Stimulated activated CD4-positive, alpha-beta T cell treated with anti-CD3 and anti-CD28 coated beads, Interleukin-15, amount 100 ng/mL, for 1 hour (primary cell): ENCODE measurements around the gene SIRPG.
"Not testable (repeated sequence)": the region's sequence is repeated elsewhere in the genome, so short reads cannot be mapped to it uniquely, and the experiment has no call there.

Source experiments
- DNase-seq, 2 donors: peaks; one replicate each; pipeline ENCODE4 v3.0.0-alpha.2; 2020; ENCODE audit warnings: low read depth in 1 of 2, low spot score in 1 of 2

The SIRPG gene

GRCh38 chr20:1637226-1637625 lies 20.4 kb downstream of the SIRPG start:
- DNase-seq, result no peak

- no peak for DNase-seq
Observed at GRCh38 chr20:1636621-1637020, 21.0 kb downstream of the SIRPG start.

DNA sequence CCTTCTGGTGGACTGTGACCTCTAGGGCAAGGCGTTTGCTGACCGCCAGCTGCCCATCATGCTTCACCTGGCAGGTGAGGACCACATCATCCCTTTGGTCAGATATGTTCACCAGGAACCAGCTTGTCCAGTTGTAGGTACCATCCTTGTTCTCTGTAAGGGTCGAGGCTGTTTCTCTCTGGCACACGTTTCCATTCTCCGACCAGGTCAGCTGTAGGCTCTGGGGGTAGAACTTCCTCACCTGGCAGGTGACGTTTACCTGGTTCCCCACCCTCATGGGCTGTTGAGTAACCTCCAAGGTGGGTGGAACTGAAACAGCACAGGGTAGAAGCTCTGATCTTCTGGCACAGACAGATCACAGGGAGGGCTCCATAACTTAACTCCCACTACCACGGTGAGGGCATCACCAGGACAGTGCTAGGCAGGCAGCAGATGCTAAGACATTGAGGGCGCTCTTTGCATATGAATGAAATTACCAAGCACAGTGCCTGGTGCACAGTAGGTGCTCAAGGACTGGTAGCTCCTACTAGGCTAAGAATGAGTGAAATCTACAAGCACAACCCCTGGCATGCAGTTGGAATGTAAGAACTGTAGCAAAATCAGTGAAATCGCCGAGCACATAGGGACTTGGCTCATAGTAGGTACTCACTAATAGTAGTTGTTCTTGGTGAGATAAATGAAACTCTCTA lies 22.1 kb downstream of the SIRPG start:
- no peak for DNase-seq

DNA sequence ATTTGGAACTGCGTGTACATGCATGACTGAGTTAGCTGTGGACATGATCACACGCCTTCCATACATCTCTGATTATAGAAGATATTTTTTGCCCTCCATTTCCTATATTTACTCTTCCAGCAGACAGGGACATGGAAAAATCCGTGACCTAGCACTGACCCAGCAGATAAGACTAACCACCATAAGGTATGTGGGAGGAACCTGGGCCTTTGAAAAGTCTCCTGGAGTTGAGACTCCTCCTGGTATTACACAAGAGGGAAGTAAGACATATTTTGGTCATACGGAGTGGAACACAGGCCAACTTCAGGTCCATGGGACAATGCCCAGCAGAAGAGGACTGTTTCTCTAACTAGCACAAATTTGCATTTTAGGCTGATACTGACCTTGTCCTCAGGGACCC lies 24.0 kb downstream of the SIRPG start:
- DNase-seq, result no peak

- DNase-seq, result peak in 1 of 2 donors; percentile 26
Observed at GRCh38 chr20:1632178-1632577, 25.4 kb downstream of the SIRPG start.

DNA sequence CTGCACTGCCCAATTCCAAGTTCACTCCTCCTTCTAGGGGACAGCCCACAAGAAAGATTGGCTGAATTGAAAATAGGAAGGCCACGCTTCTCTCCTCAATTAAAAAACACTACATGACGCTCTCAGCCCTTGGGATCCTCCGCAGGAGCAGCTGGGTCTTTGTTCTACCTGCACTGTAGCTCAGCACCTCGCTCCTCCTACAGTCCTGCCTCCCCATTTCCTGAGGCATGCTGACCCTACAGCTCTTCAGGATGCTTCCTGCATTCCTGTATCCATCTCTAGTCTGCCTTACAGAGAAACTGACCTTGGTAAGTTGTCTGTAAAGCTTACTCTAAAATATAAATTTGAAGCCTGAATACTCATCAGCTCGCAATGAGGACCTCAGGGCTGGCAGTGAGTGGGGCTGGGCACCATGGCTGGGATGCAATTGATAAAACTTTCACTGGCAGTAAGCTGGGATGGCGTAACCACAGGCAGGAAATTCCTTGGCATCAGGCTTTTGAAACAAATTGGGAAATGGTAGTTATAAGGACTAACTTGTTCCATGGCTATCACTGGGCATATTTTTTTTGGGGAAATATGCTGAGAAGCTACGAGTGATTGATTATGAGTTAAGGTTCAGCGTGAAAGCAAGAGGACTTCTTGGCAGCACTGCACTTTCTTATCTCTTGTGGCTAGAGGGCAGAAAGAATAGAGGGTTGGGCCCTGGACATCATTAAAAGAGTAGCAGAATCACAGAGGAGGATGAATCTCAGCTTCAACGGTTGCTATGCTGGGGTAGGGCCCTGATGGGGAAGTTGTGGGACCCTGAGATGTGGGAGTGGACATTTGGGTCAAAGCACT lies 26.0 kb downstream of the SIRPG start:
- DNase-seq, result no peak

DNA sequence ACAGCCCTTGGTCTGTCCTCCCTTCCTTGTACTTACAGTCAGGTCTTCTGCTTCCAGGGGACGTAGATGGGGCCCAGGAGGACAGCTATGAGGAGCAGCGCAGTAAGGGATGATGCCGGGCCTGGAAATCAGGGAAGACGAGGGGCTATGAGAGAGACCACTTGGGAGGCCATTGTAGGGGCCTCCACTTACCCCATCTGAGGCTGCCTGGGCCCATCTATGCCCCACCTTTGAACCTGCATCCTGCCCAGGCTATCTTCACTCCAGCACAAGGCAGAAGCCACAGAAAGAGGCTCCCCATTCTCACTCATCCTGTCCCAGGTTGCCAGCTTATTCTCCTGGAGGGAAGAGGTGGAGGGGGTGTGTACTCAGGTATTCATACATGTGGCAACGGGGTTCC lies 27.4 kb downstream of the SIRPG start:
- no peak for DNase-seq

- no peak for DNase-seq
Observed at GRCh38 chr20:1629321-1629720, 28.3 kb downstream of the SIRPG start.

DNA sequence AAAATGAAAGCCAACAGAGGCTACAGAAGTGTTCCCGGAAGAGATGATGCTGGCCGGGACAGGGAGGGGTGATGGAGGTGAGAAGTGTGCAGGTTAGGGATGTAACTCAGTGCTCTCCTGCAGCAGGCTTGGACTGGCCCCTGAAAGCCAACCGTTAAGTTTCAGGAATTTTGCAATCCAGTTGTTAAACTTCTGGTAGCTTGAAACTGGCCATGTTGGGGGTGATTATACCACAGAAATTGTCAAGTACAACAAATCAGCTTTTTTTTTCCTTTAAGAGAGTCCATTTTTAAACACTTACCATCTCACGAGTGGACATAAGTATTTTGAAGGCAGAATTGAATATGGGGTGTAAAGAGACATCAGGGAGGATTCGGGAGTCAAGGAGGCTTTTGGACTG lies 29.0 kb downstream of the SIRPG start:
- no peak for DNase-seq

- no peak for DNase-seq
Observed at GRCh38 chr20:1627200-1627550, 30.4 kb downstream of the SIRPG start.

DNA sequence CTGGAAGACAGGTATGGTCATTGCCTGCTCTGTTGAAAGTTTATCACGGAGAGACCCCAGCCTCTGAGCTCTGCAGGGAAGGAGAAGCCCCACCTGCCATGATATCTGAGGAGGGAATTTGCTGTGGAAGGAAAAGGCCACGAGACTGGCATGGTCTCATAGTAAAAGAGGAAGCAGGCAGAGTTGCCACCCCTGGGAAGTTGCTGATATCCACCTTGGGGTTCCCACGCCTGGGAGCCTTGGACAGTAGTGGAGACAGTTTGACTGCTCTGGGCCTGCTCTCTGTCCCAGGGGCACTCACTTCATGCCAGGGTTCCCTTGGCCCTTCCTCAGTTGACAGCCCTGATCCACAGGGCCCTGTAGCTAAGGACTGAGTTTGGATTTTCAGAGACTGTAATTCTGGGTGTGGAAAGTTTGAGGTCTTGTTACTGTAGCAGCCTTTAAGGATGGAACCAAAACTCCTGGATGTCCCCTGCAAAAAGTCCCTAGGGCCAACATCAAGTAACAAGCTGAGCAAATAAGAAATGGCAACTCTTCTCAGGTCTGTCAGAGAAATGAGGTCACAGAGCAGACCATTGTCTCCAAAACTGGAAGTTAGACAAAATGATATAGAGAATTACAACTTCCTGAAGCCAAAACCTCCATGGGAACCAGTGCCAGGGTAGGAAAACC lies 30.9 kb downstream of the SIRPG start:
- DNase-seq, result no peak

- DNase-seq, result no peak
Observed at GRCh38 chr20:1625083-1625690, 32.4 kb downstream of the SIRPG start.

DNA sequence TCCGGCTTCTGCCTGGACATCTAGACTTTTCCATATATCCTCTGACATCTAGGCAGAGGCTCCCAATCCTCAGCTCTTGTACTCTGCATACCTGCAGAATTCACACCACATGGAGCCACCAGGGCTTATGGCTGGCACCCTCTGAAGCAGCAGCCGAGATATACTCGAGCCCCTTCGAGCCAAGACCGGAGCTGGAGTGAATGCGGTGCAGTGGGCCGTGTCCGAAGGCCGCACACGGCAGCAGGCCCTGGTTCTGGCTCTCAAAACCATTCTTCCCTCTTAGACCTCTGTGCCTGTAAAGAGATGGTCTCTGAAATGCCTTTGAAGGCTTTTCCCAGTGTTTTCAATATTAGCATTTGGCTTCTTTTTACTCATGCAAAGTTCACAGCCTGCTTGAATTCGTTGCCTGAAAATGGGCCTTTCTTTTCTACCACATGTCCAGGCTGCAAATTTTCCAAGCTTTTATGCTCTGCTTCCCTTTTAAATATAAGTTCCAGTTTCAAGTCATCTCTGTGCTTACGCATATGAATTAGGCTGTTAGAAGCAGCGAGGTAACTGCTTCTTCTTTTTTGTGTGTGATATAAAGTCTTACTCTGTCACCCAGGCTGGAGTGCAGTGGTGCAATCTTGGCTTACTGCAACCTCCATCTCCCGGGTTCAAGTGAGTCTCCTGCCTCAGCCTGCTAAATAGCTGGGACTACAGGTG lies 33.9 kb downstream of the SIRPG start:
- no peak for DNase-seq

- DNase-seq, result no peak
Observed at GRCh38 chr20:1622450-1622849, 35.1 kb downstream of the SIRPG start.

- no peak for DNase-seq
Observed at GRCh38 chr20:1621316-1621715, 36.3 kb downstream of the SIRPG start.

DNA sequence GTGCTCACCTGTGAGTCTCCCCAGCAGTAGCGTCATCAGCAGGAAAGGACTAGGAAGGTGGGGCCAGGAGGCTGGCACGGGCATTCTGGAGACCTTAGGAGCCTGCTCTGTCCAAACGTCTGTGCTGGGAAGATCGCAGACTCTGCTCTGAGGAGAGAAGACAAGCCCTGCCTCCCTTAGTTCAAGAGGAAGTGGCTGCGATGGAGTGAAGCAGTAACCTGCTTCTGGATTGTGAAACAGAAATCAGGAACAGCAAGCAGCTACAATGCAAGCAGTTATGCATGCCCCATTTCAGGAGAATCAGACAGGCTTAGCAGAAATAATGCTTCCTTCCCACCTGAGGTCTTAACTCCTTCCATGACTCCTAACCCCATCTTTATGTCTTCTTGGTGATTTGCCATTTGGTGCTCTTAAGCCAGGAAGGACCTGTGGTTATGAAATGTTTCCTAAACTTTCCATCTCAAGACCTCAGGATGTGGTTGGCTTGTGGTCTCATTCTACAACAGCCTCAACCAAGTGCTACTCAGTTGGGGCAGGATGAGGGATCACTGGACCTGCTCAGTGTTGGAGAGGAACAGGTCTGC lies 37.6 kb downstream of the SIRPG start, which contains the start of gene SIRPB1:
Gene SIRPB1, minus strand, starts transcription at position 149 of the 584 bp plus-strand sequence. Its CDS starts 65 bp downstream, at position 84.
- no peak for DNase-seq

DNA sequence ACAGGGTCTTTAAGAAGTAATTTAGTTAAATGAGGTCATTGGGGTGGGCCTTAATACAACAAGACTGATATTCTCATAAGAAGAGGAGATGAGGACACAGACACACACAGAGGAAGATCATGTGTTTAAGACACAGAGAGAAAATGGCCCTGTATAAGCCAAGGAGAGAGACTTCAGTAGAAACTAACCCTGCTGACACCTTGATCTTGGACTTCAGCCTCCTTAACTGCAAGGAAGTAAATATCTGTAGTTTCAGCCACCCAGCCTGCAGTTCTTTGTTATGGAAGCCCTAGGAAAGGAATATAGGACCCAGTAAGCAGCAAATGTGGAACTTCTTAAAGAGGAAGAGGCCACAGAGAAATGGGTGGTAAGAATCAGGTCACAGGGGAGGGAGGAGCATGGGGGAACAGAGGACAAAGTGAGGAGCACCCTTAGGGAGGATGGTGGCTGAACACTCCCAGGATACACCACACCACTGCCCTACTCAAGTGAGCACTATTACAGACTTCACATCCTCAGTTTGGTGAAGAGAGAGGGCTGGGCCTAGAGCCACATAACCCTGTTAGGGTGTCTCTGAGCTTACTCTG lies 38.5 kb downstream of the SIRPG start:
- DNase-seq, result no peak

- no peak for DNase-seq
Observed at GRCh38 chr20:1618479-1618878, 39.1 kb downstream of the SIRPG start.

- no peak for DNase-seq
Observed at GRCh38 chr20:1616858-1617434, 40.6 kb downstream of the SIRPG start.

- not testable (repeated sequence) for DNase-seq
Observed at GRCh38 chr20:1610404-1610803, 47.2 kb downstream of the SIRPG start.
